Panc1 (cell line): ENCODE data around the gene GAS2. TPM values are rescaled to one million over a fixed set of nuclear protein-coding genes. Genes with fewer than 3 reads are reported as not detected.

ENCODE experiments used
- ATAC-seq: fragments of 200-7000 bp; cut with Tn5 transposase; 2 replicates; pipeline ENCODE4 v1.9.1; 2020; ENCODE audit warnings: mild to moderate bottlenecking, moderate library complexity
- BruUV-seq: library from RNA; stranded (reverse); fragments of 400-500 nt; replicated peaks from 2 replicates; lab custom pipeline; 2021; lab: Mats Ljungman, UMichigan
- CTCF ChIA-PET: fragments of 300-600 bp; sonication (Branson Sonifier 250); formaldehyde crosslinking; loops from one replicate; lab custom pipeline; 2022; ENCODE audit warnings: antibody characterized with exemption; lab: Charles Lee
- POLR2A ChIA-PET: fragments of 300-600 bp; sonication (Branson Sonifier 250); formaldehyde crosslinking; loops from one replicate; lab custom pipeline; 2022; ENCODE audit warnings: antibody characterized with exemption; lab: Charles Lee
- DNase-seq: peaks from one replicate; pipeline ENCODE4 v3.0.0-alpha.2; 2010; ENCODE audit warnings: low read depth, low spot score
- H3K27ac ChIP-seq: 2 replicates; pipeline ENCODE4 v1.5.1; 2011; ENCODE audit warnings: mild to moderate bottlenecking, low read length, inconsistent platforms
- H3K27me3 ChIP-seq: fragments of 200-500 bp; sonication (Bioruptor generic); 2 replicates; pipeline ENCODE4 v1.6.0; 2014; ENCODE audit warnings: low read length, inconsistent platforms; ENCODE audit not compliant: control insufficient read depth, insufficient read depth
- H3K36me3 ChIP-seq: fragments of 200-500 bp; sonication (Bioruptor generic); 2 replicates; pipeline ENCODE4 v1.5.1; 2014; ENCODE audit warnings: inconsistent platforms, mild to moderate bottlenecking, low read length, moderate library complexity; ENCODE audit not compliant: control insufficient read depth, insufficient read depth
- H3K4me1 ChIP-seq: 2 replicates; pipeline ENCODE4 v1.5.1; 2011; ENCODE audit warnings: inconsistent platforms, mild to moderate bottlenecking, low read length, moderate library complexity; ENCODE audit not compliant: control insufficient read depth, insufficient read depth
- H3K4me3 ChIP-seq, 2 experiments: 2 replicates each; pipeline ENCODE4 v1.5.1; 2011 to 2012; ENCODE audit warnings: low read depth in 2 of 2, low read length in 2 of 2, mild to moderate bottlenecking in 2 of 2, inconsistent platforms in 1 of 2, moderate library complexity in 1 of 2
- H3K9me3 ChIP-seq: fragments of 200-500 bp; sonication (Bioruptor generic); 2 replicates; pipeline ENCODE4 v1.5.1; 2014; ENCODE audit warnings: low read depth, mild to moderate bottlenecking, inconsistent platforms, low read length, moderate library complexity; ENCODE audit not compliant: control insufficient read depth, insufficient read depth
- CTCF ChIP-seq: fragments of 450-650 bp; IDR thresholded peaks from 2 replicates; pipeline ENCODE4 v1.5.1; 2017; ENCODE audit warnings: mild to moderate bottlenecking
- POLR2AphosphoS5 ChIP-seq: IDR thresholded peaks from 2 replicates; pipeline ENCODE4 v1.6.1; 2012; ENCODE audit warnings: mild to moderate bottlenecking, low read depth, low read length, moderate library complexity
- SIN3A ChIP-seq: IDR thresholded peaks from 2 replicates; pipeline ENCODE4 v1.6.1; 2012; ENCODE audit warnings: low read depth, mild to moderate bottlenecking, low read length, moderate library complexity, borderline replicate concordance; ENCODE audit not compliant: insufficient read depth
- TCF7L2 ChIP-seq: IDR thresholded peaks from 2 replicates; pipeline ENCODE4 v1.6.1; 2011; ENCODE audit warnings: mild to moderate bottlenecking, low read depth, low read length, inconsistent platforms
- in situ Hi-C: cut with HindIII; loops from 2 replicates; pipeline ENCODE4 v1.10.0; 2016; ENCODE audit warnings: low sequenced_read_pairs, low pct_unique_long_range_greater_than_20kb
- intact Hi-C: fragments of 100-400 bp; cut with micrococcal nuclease; formaldehyde crosslinking; loops from one replicate; pipeline ENCODE4 v1.10.0; 2022; ENCODE audit not compliant: unreplicated experiment
- total RNA-seq: library from RNA; stranded (reverse); gene quantifications from one replicate; pipeline ENCODE4 v1.2.1, GENCODE V29; 2021; ENCODE audit not compliant: unreplicated experiment
- TF ChIP-seq, protein P1 (sequence below), 2 experiments: IDR thresholded peaks; 2 replicates each; pipeline ENCODE4 v1.6.1; 2011 to 2012; ENCODE audit warnings: low read depth in 2 of 2, control low read depth in 1 of 2, low read length in 1 of 2, mild to moderate bottlenecking in 1 of 2, moderate library complexity in 1 of 2; ENCODE audit not compliant: insufficient read depth in 1 of 2

Gene GAS2
- total RNA-seq, 1 experiment from 2014 or later: 0.87 TPM

DNA sequence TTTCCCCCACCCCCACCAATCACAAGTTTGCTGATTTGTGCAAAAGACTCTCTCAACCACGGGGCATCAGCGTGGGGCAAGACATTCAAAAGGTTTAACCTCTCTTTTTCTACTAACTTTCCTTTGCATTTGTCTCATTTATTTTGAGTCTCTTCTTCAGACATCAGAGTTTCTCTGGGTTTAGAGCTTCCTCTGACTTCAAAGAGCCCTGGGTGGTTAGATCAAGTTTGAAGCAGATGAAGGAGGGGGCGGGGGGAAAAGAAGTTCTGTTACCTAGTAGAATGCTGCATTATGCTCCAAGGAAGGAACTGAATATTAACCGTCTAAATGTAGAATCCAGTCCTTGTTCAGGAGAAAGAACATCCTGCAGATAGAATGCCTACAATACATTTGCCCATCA is 24.5 kb downstream of the GAS2 start:
- TF ChIP-seq SIN3A (no peak), TCF7L2 (no peak), CTCF (no peak), POLR2AphosphoS5 (no peak)
- TF ChIP-seq, protein P1, sequence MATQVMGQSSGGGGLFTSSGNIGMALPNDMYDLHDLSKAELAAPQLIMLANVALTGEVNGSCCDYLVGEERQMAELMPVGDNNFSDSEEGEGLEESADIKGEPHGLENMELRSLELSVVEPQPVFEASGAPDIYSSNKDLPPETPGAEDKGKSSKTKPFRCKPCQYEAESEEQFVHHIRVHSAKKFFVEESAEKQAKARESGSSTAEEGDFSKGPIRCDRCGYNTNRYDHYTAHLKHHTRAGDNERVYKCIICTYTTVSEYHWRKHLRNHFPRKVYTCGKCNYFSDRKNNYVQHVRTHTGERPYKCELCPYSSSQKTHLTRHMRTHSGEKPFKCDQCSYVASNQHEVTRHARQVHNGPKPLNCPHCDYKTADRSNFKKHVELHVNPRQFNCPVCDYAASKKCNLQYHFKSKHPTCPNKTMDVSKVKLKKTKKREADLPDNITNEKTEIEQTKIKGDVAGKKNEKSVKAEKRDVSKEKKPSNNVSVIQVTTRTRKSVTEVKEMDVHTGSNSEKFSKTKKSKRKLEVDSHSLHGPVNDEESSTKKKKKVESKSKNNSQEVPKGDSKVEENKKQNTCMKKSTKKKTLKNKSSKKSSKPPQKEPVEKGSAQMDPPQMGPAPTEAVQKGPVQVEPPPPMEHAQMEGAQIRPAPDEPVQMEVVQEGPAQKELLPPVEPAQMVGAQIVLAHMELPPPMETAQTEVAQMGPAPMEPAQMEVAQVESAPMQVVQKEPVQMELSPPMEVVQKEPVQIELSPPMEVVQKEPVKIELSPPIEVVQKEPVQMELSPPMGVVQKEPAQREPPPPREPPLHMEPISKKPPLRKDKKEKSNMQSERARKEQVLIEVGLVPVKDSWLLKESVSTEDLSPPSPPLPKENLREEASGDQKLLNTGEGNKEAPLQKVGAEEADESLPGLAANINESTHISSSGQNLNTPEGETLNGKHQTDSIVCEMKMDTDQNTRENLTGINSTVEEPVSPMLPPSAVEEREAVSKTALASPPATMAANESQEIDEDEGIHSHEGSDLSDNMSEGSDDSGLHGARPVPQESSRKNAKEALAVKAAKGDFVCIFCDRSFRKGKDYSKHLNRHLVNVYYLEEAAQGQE (IDR thresholded peaks at IDR 0.05; ENCODE audit: insufficient read depth in 1 of 2, low read depth in 2 of 2, low read length in 1 of 2): no peak
- no TSS peak for BruUV-seq
- ATAC-seq: no peak
- intact Hi-C loops (no loop called here), in situ Hi-C loops (no loop called here)
- H3K36me3 ChIP-seq: no peaks in the 10 kb centered on the region
- H3K4me1 ChIP-seq: no peaks in the 10 kb centered on the region
- H3K9me3 ChIP-seq: no peaks in the 10 kb centered on the region
- H3K4me3 ChIP-seq: no peak overlapping the region
- POLR2A ChIA-PET: no interaction called here
- CTCF ChIA-PET: no interaction called here
- H3K27ac ChIP-seq: no peak overlapping the region
- no peak for DNase-seq
- H3K27me3 ChIP-seq: no peaks in the 10 kb centered on the region

DNA sequence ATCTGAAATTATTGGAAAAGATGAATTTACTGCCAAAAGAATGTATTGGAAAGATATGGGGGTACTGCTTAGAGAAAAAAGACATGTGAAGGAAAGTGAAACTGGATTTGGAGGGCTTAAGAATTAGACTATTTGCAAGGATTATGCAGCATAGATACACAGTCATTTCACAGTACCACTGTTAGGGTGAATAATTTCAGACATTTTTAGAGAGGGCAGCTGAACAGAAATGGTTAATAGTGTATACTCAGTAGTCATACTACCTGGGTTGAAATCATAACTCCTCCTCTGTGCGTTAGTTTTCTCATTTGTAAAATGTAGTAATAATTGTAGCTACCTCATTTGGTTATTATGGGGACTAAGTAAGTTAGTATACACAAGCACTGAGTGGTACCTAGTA is 33.0 kb downstream of the GAS2 start:
- Histone ChIP-seq H3K27me3 (no peaks in the 10 kb centered on the region), H3K36me3 (no peaks in the 10 kb centered on the region), H3K4me1 (no peaks in the 10 kb centered on the region), H3K4me3 (no peak overlapping the region), H3K27ac (no peak overlapping the region), H3K9me3 (no peaks in the 10 kb centered on the region)
- no peak for DNase-seq
- no peak for TF ChIP-seq TCF7L2
- TF ChIP-seq, protein P1 (IDR thresholded peaks at IDR 0.05; ENCODE audit: insufficient read depth in 1 of 2, low read depth in 2 of 2, low read length in 1 of 2): no peak
- no peak for TF ChIP-seq SIN3A
- no peak for TF ChIP-seq POLR2AphosphoS5
- TF ChIP-seq CTCF: no peak
- ATAC-seq: no peak
- no TSS peak for BruUV-seq
- intact Hi-C loops: no loop called here
- in situ Hi-C loops: no loop called here
- ChIA-PET CTCF (no interaction called here), POLR2A (no interaction called here)
